OCI-LY3 (cell line): ENCODE measurements around the gene TTLL10.

Experiments
- H2AFZ ChIP-seq: fragments of 200-600, 300-600 bp; shearing (Covaris generic); 2 replicates; pipeline ENCODE4 v1.6.0; 2014; ENCODE audit warnings: antibody characterized with exemption, low read depth, low read length
- H3K27ac ChIP-seq: fragments of 200-600, 300-600 bp; sonication (generic); 2 replicates; pipeline ENCODE4 v1.5.1; 2014; ENCODE audit warnings: mild to moderate bottlenecking, low read length, moderate library complexity, mixed read lengths
- H3K27me3 ChIP-seq: fragments of 200-600, 300-600 bp; sonication (generic); 2 replicates; pipeline ENCODE4 v1.6.1; 2014; ENCODE audit warnings: low read depth, low read length, mixed read lengths
- H3K36me3 ChIP-seq: fragments of 200-600, 300-600 bp; sonication (generic); replicated peaks from 2 replicates; pipeline ENCODE3; 2014; ENCODE audit warnings: low read depth, low read length, mixed read lengths
- H3K4me1 ChIP-seq: fragments of 300-600, 200-600 bp; sonication (generic); 2 replicates; pipeline ENCODE4 v1.6.1; 2014; ENCODE audit warnings: low read length, mixed read lengths
- H3K4me2 ChIP-seq: fragments of 200-600, 300-600 bp; sonication (generic); 2 replicates; pipeline ENCODE4 v1.6.1; 2014; ENCODE audit warnings: low read length, mixed read lengths
- H3K4me3 ChIP-seq: fragments of 300-600, 200-600 bp; sonication (generic); 2 replicates; pipeline ENCODE4 v1.5.1; 2014; ENCODE audit warnings: antibody characterized with exemption, mild to moderate bottlenecking, low read length, moderate library complexity
- H3K79me2 ChIP-seq: fragments of 300-600, 200-600 bp; shearing (Covaris generic); 2 replicates; pipeline ENCODE4 v1.6.1; 2014; ENCODE audit warnings: mild to moderate bottlenecking, low read length, mixed read lengths
- H3K9ac ChIP-seq: fragments of 300-600, 200-600 bp; shearing (Covaris generic); 2 replicates; pipeline ENCODE4 v1.6.0; 2014; ENCODE audit warnings: mild to moderate bottlenecking, low read length, moderate library complexity
- H3K9me3 ChIP-seq: fragments of 200-600, 300-600 bp; shearing (Covaris generic); 2 replicates; pipeline ENCODE4 v1.6.1; 2014; ENCODE audit warnings: low read length, mixed read lengths; ENCODE audit not compliant: insufficient read depth
- H4K20me1 ChIP-seq: fragments of 200-600, 300-600 bp; sonication (generic); 2 replicates; pipeline ENCODE4 v1.6.1; 2016; ENCODE audit warnings: low read length, mixed read lengths; ENCODE audit not compliant: insufficient read depth
- CTCF ChIP-seq: fragments of 200-600, 300-600 bp; sonication (generic); IDR thresholded peaks from 2 replicates; pipeline ENCODE4 v1.5.1; 2014; ENCODE audit warnings: antibody characterized with exemption, low read length, low read depth
- EZH2phosphoT487 ChIP-seq: fragments of 200-600 bp; shearing (Covaris generic); IDR thresholded peaks from 2 replicates; pipeline ENCODE4 v1.6.1; 2018; ENCODE audit warnings: antibody characterized with exemption, mixed run types, low read depth

The TTLL10 gene

GRCh38 chr1:1197551-1198422, 24.1 kb downstream of the TTLL10 start:
- H3K4me3 ChIP-seq = no peak overlapping the region
- no peaks in the 10 kb centered on the region for H3K79me2 ChIP-seq
- no peak overlapping the region for H3K27ac ChIP-seq
- H3K9ac ChIP-seq = no peak overlapping the region
- TF ChIP-seq CTCF (no peak), EZH2phosphoT487 (no peak)
- H3K27me3 ChIP-seq = peaks cover 13% of the 10 kb centered on the region
- H2AFZ ChIP-seq = no peak overlapping the region
- H3K36me3 ChIP-seq = no peaks in the 10 kb centered on the region
- no peaks in the 10 kb centered on the region for H3K4me1 ChIP-seq
- H3K9me3 ChIP-seq = 0 out of 2 replicates have a peak, but pooled peaks cover 5% of the 10 kb centered on the region
- no peak overlapping the region for H3K4me2 ChIP-seq
- H4K20me1 ChIP-seq = no peaks in the 10 kb centered on the region

DNA sequence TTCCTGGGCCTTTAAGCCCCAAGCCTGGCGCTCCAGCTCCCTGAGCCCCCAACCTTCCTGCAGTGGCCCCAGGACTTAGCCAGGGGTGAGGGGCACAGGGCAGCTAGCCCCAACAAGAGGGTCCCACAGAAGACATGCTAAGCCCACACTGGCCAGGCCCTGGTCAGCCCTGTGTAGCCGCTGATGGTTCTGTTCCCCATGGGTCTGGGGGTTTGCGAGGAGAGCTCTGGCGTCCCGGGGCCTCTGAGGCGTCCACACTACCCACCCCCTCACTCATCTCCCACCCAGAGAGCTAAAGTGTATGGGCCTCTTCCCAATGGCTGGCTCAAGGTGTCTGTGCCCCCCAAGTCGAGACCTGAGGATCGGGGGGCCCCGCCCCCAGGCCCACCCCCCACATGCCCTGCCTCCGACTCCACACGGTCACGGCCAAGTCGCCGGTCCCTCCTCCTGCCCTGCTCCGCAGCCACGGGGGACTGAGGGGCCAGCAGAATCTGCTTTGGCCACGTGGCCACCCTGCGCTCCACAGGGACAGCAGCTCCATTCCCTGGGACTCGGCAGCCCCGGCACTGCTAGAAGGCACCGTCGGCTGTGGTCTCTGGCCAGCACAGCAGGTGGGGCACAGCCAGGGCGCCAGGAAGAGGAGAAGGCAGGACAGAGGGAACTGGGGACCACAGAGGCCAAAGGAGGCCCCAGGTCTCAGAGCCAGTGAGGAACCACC, 24.9 kb downstream of the TTLL10 start:
- TF ChIP-seq CTCF (no peak), EZH2phosphoT487 (no peak)
- Histone ChIP-seq H4K20me1 (no peaks in the 10 kb centered on the region), H3K4me1 (no peaks in the 10 kb centered on the region), H3K4me2 (no peak overlapping the region), H3K9ac (no peak overlapping the region), H3K9me3 (0 out of 2 replicates have a peak, but pooled peaks cover 5% of the 10 kb centered on the region), H3K36me3 (no peaks in the 10 kb centered on the region), H3K27ac (no peak overlapping the region), H3K4me3 (no peak overlapping the region), H2AFZ (no peak overlapping the region), H3K27me3 (peaks cover 13% of the 10 kb centered on the region), H3K79me2 (no peaks in the 10 kb centered on the region)

DNA sequence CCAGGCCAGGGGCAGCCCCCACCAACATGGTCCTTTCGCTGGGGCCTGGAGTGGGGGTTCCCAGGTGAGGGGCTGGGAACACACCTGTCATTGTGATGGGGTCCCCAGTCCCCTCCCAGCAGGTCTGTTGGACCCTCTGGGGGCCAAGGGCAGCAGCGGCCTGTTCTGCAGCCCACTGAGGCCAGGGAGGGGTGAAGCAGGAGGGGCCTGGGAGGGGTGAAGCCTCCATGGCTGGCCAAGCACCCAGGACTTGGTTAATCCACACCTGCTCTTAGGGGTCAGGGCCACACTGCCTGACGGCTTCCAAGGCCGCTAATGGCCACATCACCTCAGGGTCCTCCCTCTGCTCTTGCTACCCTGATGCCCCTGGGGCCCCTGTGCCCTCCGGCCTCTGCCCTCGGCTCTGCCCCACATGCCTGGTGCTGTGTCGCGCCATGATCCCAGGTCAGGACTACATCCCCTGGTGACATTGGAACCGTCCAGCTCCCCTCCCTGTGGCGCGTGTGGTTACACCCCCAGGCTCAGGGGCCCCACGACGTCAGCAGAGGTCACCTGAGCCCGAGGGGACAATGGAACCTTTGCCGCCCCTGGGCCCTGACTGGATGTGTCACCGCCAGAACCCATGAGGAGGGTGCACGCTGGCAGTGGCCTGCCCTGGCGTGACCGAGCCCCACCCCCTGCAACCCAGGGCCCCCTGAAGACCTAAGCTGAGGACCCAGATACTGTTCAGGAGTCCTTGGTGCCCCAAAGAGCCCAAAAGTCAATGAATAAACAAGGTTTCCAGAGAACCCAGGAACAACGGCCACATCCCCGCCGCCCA, 25.7 kb downstream of the TTLL10 start:
- H3K79me2 ChIP-seq = no peaks in the 10 kb centered on the region
- no peak overlapping the region for H3K9ac ChIP-seq
- no peaks in the 10 kb centered on the region for H3K36me3 ChIP-seq
- no peak overlapping the region for H2AFZ ChIP-seq
- no peak overlapping the region for H3K27ac ChIP-seq
- H3K9me3 ChIP-seq = 0 out of 2 replicates have a peak, but pooled peaks cover 5% of the 10 kb centered on the region
- no peak for TF ChIP-seq EZH2phosphoT487
- TF ChIP-seq CTCF = no peak
- peaks cover 13% of the 10 kb centered on the region for H3K27me3 ChIP-seq
- H4K20me1 ChIP-seq = no peaks in the 10 kb centered on the region
- H3K4me3 ChIP-seq = no peak overlapping the region
- H3K4me1 ChIP-seq = no peaks in the 10 kb centered on the region
- H3K4me2 ChIP-seq = no peak overlapping the region
